Stimulated activated CD8-positive, alpha-beta memory T cell treated with anti-CD3 and anti-CD28 coated beads, Interleukin-7, amount 100 ng/mL, for 48 hours (primary cell): ENCODE data around the gene TRIM2.
"Not testable (repeated sequence)": the region's sequence is repeated elsewhere in the genome, so short reads cannot be mapped to it uniquely, and the experiment has no call there.

Source experiments
- DNase-seq, 2 donors: peaks; one replicate each; pipeline ENCODE4 v3.0.0-alpha.2; 2020; ENCODE audit warnings: low read depth in 1 of 2; ENCODE audit errors: extremely low read depth in 1 of 2

TRIM2 gene

GRCh38 chr4:153204247-153204671 lies at the start of gene TRIM2:
TRIM2 (plus strand) TSS chr4:153204443; CDS start chr4:153204531, 88 bp downstream.
- no peak for DNase-seq

DNA sequence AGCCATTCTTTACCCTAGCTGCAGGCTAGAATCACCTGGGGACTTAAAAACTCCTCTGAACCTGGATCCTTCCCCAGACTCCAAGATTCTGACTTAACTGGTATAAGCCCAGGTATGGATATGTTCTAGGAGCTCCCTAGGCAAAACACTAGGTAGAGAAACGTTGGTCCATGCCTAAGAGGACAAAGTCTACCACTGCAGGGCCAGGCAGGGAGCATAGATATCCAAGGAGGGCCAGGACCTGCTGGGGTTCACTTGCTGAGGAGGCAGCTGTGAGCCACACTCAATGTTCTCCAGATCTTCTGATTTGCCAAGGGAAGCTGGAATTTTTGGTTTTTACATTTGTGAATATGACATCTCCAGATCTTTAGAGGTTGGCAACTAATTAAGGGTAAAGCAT lies 48.6 kb upstream of the TRIM2 start:
- no peak for DNase-seq

- DNase-seq, result no peak
These were observed 48.0 kb upstream of the TRIM2 start for GRCh38 chr4:153156263-153156662.

- no peak for DNase-seq
These were observed 47.5 kb upstream of the TRIM2 start for GRCh38 chr4:153156721-153157120.

DNA sequence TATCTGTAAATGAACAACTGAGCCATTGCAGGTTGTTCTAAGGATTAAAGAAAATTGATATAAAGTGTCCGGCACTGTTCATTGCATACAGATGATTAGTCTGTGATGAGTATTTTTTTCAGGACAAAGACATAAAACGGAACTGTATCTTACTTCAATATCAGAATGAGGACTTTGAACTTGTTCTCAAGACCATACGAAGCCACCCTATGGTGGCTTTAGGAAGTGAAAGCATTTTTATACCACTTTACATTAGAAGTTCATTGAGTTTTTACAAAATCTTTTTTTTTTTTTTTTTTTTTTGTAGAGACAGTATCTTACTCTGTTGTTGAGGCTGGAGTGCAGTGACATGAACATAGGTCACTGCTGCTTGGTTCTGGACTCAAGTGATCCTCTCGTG lies 45.2 kb upstream of the TRIM2 start:
- DNase-seq, result no peak

- DNase-seq, result no peak
These were observed 44.5 kb upstream of the TRIM2 start for GRCh38 chr4:153159728-153160221.

- no peak for DNase-seq
These were observed 43.4 kb upstream of the TRIM2 start for GRCh38 chr4:153160821-153161220.

DNA sequence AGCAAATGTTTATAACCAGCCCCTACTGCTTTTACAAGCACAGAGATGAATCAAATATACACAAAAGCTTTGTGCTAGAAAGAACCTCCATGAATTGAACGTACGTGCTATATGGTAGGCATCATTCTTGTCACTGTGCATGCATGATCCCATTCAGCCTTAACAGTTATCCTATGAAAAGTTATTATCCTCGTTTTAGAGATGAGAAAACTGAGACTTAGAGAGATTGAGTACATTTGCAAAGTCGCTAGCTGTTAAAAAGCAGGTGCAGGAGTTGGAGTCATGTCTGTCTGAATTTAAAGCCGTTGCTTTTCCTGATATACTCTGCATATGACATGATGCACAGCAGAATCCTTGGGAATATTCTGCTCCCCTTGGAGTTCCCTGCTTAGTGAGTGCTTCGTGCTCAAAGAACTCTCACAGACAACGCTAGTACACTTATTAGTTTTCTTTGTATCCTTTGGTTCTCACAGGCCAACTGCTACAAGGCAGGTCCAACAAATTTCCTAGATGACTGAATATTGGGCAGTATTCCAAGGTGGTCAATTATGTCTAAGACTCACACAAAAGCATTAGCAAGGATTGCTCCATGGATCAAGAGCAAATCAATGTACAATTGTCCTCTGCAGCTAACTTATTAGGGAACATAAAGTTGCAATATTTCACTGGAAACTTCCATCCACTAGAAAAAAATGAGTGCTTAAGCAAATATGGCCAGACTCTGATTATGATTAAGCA lies 42.8 kb upstream of the TRIM2 start:
- no peak for DNase-seq

DNA sequence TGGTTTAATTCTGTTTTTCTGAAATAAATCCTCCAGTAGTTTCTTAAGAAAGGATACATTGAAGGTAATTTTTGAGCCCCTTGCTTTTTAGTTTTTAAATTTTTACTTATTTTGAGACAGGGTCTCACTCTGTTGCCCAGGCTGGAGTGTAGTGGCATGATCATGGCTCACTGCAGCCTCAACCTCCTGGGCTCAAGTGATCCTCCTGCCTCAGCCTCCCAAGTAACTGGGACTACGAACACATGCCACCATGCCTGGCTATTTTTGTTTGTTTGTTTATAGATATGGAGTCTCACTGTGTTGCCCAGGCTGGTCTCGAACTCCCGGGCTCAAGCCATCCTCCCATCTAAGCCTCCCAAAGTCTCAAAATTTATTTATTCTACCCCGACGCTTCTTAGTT lies 39.0 kb upstream of the TRIM2 start:
- not testable (repeated sequence) for DNase-seq

- no peak for DNase-seq
These were observed 37.3 kb upstream of the TRIM2 start for GRCh38 chr4:153166716-153167501.

- no peak for DNase-seq
These were observed 34.5 kb upstream of the TRIM2 start for GRCh38 chr4:153169776-153170175.

- no peak for DNase-seq
These were observed 33.8 kb upstream of the TRIM2 start for GRCh38 chr4:153170407-153170806.

DNA sequence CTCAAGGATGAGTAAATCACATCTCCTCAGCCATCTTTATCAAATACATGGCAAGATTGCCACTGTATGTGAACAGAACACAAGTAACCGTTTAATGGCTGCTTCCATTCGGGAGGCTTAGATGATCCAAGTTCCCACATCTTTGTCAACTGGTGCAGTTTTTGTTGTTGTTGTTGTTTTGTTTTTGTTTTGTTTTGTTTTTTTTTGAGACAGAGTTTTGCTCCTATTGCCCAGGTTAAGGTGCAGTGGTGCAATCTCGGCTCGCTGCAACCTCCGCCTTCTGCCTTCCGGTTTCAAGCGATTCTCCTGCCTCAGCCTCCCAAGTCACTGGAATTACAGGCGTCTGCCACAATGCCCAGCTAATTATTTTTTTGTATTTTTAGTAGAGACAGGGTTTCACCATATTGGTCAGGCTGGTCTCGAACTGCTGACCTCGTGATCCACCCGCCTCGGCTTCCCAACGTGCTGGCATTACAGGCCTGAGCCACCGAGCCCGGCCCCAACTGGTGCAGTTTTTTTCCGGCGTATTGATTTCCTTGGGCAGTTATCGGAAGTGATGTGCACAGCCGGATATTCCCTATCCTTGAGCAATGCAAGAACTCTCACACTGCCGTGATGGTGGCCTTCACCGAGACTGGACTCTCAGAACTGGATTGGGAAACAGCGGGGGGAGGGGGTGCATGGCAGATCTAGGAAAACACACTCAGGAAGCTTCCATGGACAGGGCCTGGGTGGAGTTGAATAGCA lies 29.2 kb upstream of the TRIM2 start:
- DNase-seq, result no peak

GRCh38 chr4:153176938-153177337 lies 27.3 kb upstream of the TRIM2 start:
- DNase-seq, result no peak

GRCh38 chr4:153177841-153178240 lies 26.4 kb upstream of the TRIM2 start:
- DNase-seq, result no peak

GRCh38 chr4:153179100-153179499 lies 25.1 kb upstream of the TRIM2 start:
- no peak for DNase-seq

GRCh38 chr4:153181293-153181692 lies 22.9 kb upstream of the TRIM2 start:
- DNase-seq, result no peak

DNA sequence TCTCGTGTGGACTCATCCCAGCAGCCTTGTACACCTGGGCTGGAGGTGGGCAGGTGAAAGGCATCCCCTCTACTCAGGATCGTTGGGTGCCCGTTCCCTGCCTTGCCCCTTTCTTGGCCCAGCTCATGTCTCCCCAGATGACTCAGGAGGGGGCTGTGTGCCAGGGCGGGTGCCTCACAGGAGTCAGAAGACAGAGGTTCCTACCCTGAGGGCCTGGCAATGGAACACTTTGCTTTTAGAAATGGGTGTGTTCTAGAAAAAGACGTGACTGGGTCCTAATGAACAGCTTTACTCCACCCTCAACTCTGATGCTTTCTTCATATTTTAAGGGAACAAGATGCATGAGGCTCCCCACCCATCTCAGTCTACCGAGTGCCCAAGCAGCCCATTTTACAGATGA lies 22.5 kb upstream of the TRIM2 start:
- DNase-seq, result no peak

GRCh38 chr4:153183146-153183545 lies 21.1 kb upstream of the TRIM2 start:
- DNase-seq, result no peak

DNA sequence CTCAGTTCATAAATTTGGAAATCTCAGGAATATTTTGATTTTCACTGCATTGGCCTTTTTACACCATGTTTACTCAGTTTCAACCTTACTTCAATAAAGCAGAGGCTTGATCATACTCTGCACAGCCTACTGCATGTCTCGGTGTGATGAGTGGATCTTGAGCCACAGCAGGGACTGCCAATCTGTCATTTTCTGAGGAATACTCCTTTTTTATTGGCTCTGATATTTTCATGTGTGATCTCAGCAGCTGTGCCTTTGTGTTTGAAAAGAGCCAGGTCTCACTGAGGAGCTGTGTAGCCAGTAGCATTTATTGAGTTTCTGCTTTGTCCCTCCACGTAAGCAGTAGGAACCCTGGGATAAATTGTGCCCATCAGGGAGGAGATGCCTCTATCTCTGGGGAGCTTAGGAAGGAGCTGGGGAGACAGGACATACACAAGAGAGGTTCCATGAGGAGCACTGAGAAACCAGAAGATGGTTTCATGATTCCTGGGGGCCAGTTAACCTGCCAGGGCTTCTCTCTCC lies 18.9 kb upstream of the TRIM2 start:
- DNase-seq, result no peak

DNA sequence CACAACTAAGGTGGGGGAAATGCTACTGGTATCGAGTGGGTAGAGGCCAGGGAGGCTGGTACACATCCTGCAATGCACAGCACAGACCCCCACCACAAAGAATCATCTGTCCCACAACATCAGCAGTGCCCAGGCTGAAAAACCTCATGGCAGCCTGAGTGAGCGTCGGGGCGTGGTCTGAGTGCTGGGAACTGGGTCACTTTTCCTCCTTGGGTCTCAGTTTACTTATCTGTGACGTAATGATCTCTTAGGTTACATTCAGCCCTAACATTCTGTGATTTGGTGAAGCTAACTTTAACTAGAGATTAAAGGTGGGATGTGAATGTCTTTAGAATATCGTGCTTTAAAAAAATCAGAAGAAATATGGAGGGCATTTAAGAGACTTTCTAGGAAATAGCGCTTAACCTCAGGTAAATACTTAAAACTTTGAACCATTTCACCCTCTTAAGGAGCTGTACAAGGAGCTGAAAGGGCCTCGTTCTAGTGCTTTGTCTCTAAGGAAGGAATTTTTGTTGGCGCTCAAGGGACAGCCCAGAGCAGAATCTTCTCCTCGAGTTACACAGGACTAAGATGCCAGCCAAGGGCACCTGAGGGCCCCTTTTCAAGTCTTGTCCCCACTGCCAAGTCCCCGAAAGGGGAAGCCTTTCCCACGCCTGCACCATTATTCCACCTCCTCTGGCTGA lies 18.1 kb upstream of the TRIM2 start:
- no peak for DNase-seq
